Fibroblast of the aortic adventitia (primary cell): ENCODE measurements around the gene SPON1. TPM values are rescaled to one million over a fixed set of nuclear protein-coding genes. Genes with fewer than 3 reads are reported as not detected.

Experiments
- DNase-seq: peaks from one replicate; pipeline ENCODE4 v3.0.0-alpha.2; 2010; ENCODE audit warnings: low read depth
- H3K4me3 ChIP-seq: 2 replicates; pipeline ENCODE4 v1.5.1; 2011; ENCODE audit warnings: low read depth, mild to moderate bottlenecking, control low read depth, low read length, moderate library complexity
- total RNA-seq: library from RNA; depleted of rRNA; stranded (reverse); fragments of >200 nt; gene quantifications from 2 replicates; pipeline ENCODE4 v1.2.3, GENCODE V29; 2012; ENCODE audit warnings: low replicate concordance
- TF ChIP-seq, protein P1 (sequence below): IDR thresholded peaks from 2 replicates; pipeline ENCODE4 v1.5.1; 2011; ENCODE audit warnings: mild to moderate bottlenecking, low read length, control low read depth, inconsistent platforms; ENCODE audit not compliant: insufficient read depth

Gene SPON1
- total RNA-seq, 1 donor = 3.5 TPM

DNA sequence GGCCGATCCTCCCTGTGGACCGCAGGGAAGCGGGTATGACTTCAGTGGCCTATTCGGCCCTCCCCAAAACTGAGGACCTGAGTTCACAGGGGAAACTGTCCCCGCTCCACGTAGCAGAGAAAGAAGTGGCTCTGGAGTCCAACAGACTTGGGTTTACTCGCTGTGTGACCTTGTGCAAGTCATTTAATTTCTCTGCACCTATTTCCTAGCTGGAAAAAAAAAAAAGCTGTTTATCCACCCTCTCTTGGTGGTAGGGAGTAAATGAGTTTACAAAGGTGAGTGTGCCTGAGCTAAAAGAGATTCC, 2.2 kb downstream of the SPON1 start:
- no peak overlapping the region for H3K4me3 ChIP-seq

GRCh38 chr11:13965337-13965736, 2.8 kb downstream of the SPON1 start:
- H3K4me3 ChIP-seq = no peak overlapping the region
- no peak for DNase-seq
- TF ChIP-seq, protein P1, sequence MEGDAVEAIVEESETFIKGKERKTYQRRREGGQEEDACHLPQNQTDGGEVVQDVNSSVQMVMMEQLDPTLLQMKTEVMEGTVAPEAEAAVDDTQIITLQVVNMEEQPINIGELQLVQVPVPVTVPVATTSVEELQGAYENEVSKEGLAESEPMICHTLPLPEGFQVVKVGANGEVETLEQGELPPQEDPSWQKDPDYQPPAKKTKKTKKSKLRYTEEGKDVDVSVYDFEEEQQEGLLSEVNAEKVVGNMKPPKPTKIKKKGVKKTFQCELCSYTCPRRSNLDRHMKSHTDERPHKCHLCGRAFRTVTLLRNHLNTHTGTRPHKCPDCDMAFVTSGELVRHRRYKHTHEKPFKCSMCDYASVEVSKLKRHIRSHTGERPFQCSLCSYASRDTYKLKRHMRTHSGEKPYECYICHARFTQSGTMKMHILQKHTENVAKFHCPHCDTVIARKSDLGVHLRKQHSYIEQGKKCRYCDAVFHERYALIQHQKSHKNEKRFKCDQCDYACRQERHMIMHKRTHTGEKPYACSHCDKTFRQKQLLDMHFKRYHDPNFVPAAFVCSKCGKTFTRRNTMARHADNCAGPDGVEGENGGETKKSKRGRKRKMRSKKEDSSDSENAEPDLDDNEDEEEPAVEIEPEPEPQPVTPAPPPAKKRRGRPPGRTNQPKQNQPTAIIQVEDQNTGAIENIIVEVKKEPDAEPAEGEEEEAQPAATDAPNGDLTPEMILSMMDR = no peak

More for the DNA sequence above, 2.2 kb downstream of the SPON1 start:
- no peak for DNase-seq
- TF ChIP-seq, protein P1 = no peak

DNA sequence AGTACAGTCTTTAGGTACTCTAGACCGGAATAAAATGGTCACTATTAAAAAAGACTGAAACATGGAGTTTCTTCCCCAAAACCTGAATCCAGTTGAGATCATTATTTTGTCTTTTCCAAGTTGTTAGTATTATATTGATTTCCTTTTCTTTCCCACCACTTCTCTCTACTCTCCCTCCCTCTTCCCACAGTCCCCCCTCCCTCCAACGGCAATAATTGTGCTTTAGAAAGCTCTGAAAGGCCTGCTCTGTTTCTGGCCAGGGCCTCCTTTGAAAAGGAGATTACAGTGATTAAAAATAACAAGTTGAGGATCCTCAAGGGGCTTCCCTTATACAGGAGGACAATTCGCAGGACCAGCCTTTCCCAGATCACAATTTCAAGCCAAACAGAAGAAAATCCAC, 3.5 kb downstream of the SPON1 start:
- TF ChIP-seq, protein P1 = no peak
- DNase-seq = no peak
- H3K4me3 ChIP-seq = no peak overlapping the region

GRCh38 chr11:13966486-13966885, 4.0 kb downstream of the SPON1 start:
- no peak for DNase-seq
- TF ChIP-seq, protein P1 = no peak
- no peak overlapping the region for H3K4me3 ChIP-seq

GRCh38 chr11:13970986-13971385, 8.5 kb downstream of the SPON1 start:
- peak; percentile 11 for DNase-seq

GRCh38 chr11:13972043-13972910, 9.8 kb downstream of the SPON1 start:
- H3K4me3 ChIP-seq = no peak overlapping the region
- DNase-seq = peak; percentile 80
- TF ChIP-seq, protein P1 = no peak

More at GRCh38 chr11:13970986-13971385, 8.5 kb downstream of the SPON1 start:
- H3K4me3 ChIP-seq = no peak overlapping the region
- TF ChIP-seq, protein P1 = peak; percentile 9
